Calu3 (cell line): ENCODE results near the gene FLYWCH2. TPM values are rescaled to one million over a fixed set of nuclear protein-coding genes. Genes with fewer than 3 reads are reported as not detected.

ENCODE experiments used
- BruUV-seq: library from RNA; stranded (reverse); fragments of 400-500 nt; replicated peaks from 2 replicates; lab custom pipeline; 2021; lab: Mats Ljungman, UMichigan
- CTCF ChIA-PET: fragments of 300-600 bp; sonication (Branson Sonifier 250); formaldehyde crosslinking; loops from one replicate; lab custom pipeline; 2022; ENCODE audit warnings: antibody characterized with exemption; lab: Charles Lee
- DNase-seq: peaks from one replicate; pipeline ENCODE4 v3.0.0; 2022
- H3K27ac Mint-ChIP-seq: one replicate; pipeline ENCODE4 v1.8.0; 2022; ENCODE audit warnings: mixed read lengths; ENCODE audit not compliant: unreplicated experiment
- H3K27me3 Mint-ChIP-seq: one replicate; pipeline ENCODE4 v1.8.0; 2022; ENCODE audit warnings: mixed read lengths; ENCODE audit not compliant: unreplicated experiment
- H3K36me3 Mint-ChIP-seq: one replicate; pipeline ENCODE4 v1.8.0; 2022; ENCODE audit warnings: mild to moderate bottlenecking, moderate library complexity, mixed read lengths; ENCODE audit not compliant: insufficient read depth, unreplicated experiment
- H3K4me1 Mint-ChIP-seq: one replicate; pipeline ENCODE4 v1.8.0; 2022; ENCODE audit warnings: mild to moderate bottlenecking, low read depth, mixed read lengths; ENCODE audit not compliant: unreplicated experiment
- H3K4me3 Mint-ChIP-seq: one replicate; pipeline ENCODE4 v1.8.0; 2022; ENCODE audit warnings: mild to moderate bottlenecking, low read depth, moderate library complexity, mixed read lengths; ENCODE audit not compliant: unreplicated experiment
- H3K9me3 Mint-ChIP-seq: one replicate; pipeline ENCODE4 v1.8.0; 2022; ENCODE audit warnings: low read depth, mixed read lengths; ENCODE audit not compliant: unreplicated experiment
- CTCF ChIP-seq: fragments of 200-600 bp; IDR thresholded peaks from one replicate; pipeline ENCODE4 v1.8.0; 2022; ENCODE audit warnings: antibody characterized with exemption; ENCODE audit not compliant: unreplicated experiment
- intact Hi-C: fragments of 100-400 bp; cut with micrococcal nuclease; formaldehyde crosslinking; loops from one replicate; pipeline ENCODE4 v1.10.0; 2022; ENCODE audit not compliant: unreplicated experiment
- total RNA-seq: library from RNA; stranded (reverse); gene quantifications from 2 replicates; pipeline ENCODE4 v1.2.3, GENCODE V29; 2022

FLYWCH2 gene
- total RNA-seq, 1 experiment from 2014 or later = 13.0 TPM

- Mint-ChIP-seq H3K4me1 (peaks cover 7% of the 10 kb centered on the region), H3K27me3 (no peaks in the 10 kb centered on the region), H3K36me3 (peaks cover 28% of the 10 kb centered on the region), H3K4me3 (no peak overlapping the region), H3K9me3 (peaks cover 3% of the 10 kb centered on the region), H3K27ac (no peak overlapping the region)
- BruUV-seq = no TSS peak
- intact Hi-C loops = no loop called here
- TF ChIP-seq CTCF = no peak
- CTCF ChIA-PET = no interaction called here
- DNase-seq = no peak
Measured at GRCh38 chr16:2879854-2880508, 3.0 kb upstream of the FLYWCH2 start.

- no peak for TF ChIP-seq CTCF
- DNase-seq = peak; percentile 56
- CTCF ChIA-PET = interaction anchor here (0.9 to 2.1 kb wide), 10 partner anchors 10 to 45 kb away, joined by 4 to 9 read pairs (median 6); partner anchors contain the start of gene FLYWCH1
- BruUV-seq = no TSS peak
- Mint-ChIP-seq H3K9me3 (peaks cover 3% of the 10 kb centered on the region), H3K4me3 (peak overlapping the region; percentile 90), H3K27ac (peak overlapping the region; percentile 79), H3K4me1 (peaks cover 7% of the 10 kb centered on the region), H3K36me3 (peaks cover 28% of the 10 kb centered on the region), H3K27me3 (no peaks in the 10 kb centered on the region)
- intact Hi-C loops = no loop called here
Measured at GRCh38 chr16:2881783-2882649, 999 bp upstream of the FLYWCH2 start.

- peaks cover 7% of the 10 kb centered on the region for H3K4me1 Mint-ChIP-seq
- peaks cover 3% of the 10 kb centered on the region for H3K9me3 Mint-ChIP-seq
- H3K27me3 Mint-ChIP-seq = no peaks in the 10 kb centered on the region
- H3K27ac Mint-ChIP-seq = no peak overlapping the region
- no peak for TF ChIP-seq CTCF
- H3K4me3 Mint-ChIP-seq = peak overlapping the region; percentile 90
- no peak for DNase-seq
- intact Hi-C loops = no loop called here
- CTCF ChIA-PET = interaction anchor here (1.0 to 2.1 kb wide), 8 partner anchors 9 to 45 kb away, joined by 3 to 9 read pairs (median 6); no protein-coding TSS in a partner anchor
- H3K36me3 Mint-ChIP-seq = peaks cover 28% of the 10 kb centered on the region
- BruUV-seq = no TSS peak
Measured at GRCh38 chr16:2883458-2883908, 468 bp downstream of the FLYWCH2 start.

GRCh38 chr16:2884041-2884451, 1.0 kb downstream of the FLYWCH2 start:
- CTCF ChIA-PET = interaction anchor here (2.1 kb wide), 1 partner anchor 8 kb away, joined by 5 read pairs; no protein-coding TSS in a partner anchor
- Mint-ChIP-seq H3K36me3 (peaks cover 28% of the 10 kb centered on the region), H3K4me1 (peaks cover 7% of the 10 kb centered on the region), H3K27me3 (no peaks in the 10 kb centered on the region), H3K9me3 (peaks cover 3% of the 10 kb centered on the region), H3K4me3 (peak overlapping the region; percentile 90), H3K27ac (no peak overlapping the region)
- BruUV-seq = TSS peak; percentile 23
- TF ChIP-seq CTCF = no peak
- intact Hi-C loops = no loop called here
- DNase-seq = no peak
